Spleen (tissue), 11 donors: ENCODE data around the gene XYLT1. TPM values are rescaled to one million over a fixed set of nuclear protein-coding genes. Genes with fewer than 3 reads are reported as not detected.
A peak's percentile ranks its signal among the peaks of the same experiment; 100 is the strongest.

Experiments used
- DNase-seq: peaks from one replicate; pipeline ENCODE4 v3.0.0-alpha.2; 2020
- H3K27ac ChIP-seq, 8 donors: fragments of 200-600 bp; sonication (generic) in 7 of 8; 1 replicate in 4 of 8; 2 replicates in 4 of 8; pipeline versions ENCODE4 v1.5.0 to v1.8.0; 2016 to 2021; ENCODE audit warnings: inconsistent platforms in 4 of 8, mild to moderate bottlenecking in 4 of 8, moderate library complexity in 1 of 8
- H3K27me3 ChIP-seq, 7 donors: fragments of 200-600 bp; sonication (generic) in 6 of 7; replicated peaks in 1 of 7; 1 replicate in 4 of 7; 2 replicates in 3 of 7; pipeline versions ENCODE4 v1.5.0 to v1.8.0; 2016 to 2021; ENCODE audit warnings: inconsistent platforms in 3 of 7, mild to moderate bottlenecking in 1 of 7
- H3K36me3 ChIP-seq, 6 donors: fragments of 200-600 bp; sonication (generic) in 5 of 6; 1 replicate in 4 of 6; 2 replicates in 2 of 6; pipeline versions ENCODE4 v1.5.0 to v1.8.0; 2016 to 2021; ENCODE audit warnings: inconsistent platforms in 2 of 6
- H3K4me1 ChIP-seq, 6 donors: fragments of 200-600 bp; sonication (generic) in 5 of 6; 1 replicate in 3 of 6; 2 replicates in 3 of 6; pipeline versions ENCODE4 v1.5.0 to v1.8.0; 2016 to 2021; ENCODE audit warnings: inconsistent platforms in 3 of 6
- H3K4me3 ChIP-seq, 8 donors: fragments of 200-600 bp; sonication (generic) in 7 of 8; 1 replicate in 4 of 8; 2 replicates in 4 of 8; pipeline versions ENCODE4 v1.5.0 to v1.8.0; 2016 to 2021; ENCODE audit warnings: inconsistent platforms in 4 of 8, mild to moderate bottlenecking in 4 of 8, moderate library complexity in 2 of 8
- H3K9me3 ChIP-seq, 8 donors: fragments of 200-600 bp; sonication (generic) in 7 of 8; 1 replicate in 4 of 8; 2 replicates in 4 of 8; pipeline versions ENCODE4 v1.5.0 to v1.8.0; 2016 to 2021; ENCODE audit warnings: inconsistent platforms in 4 of 8
- CTCF ChIP-seq, 11 experiments: fragments of 200-600 bp in 7 of 11; fragments of 450-650 bp in 4 of 11; sonication (generic) in 4 of 11; IDR thresholded peaks in 8 of 11; conservative IDR thresholded peaks in 3 of 11; 1 replicate in 7 of 11; 2 replicates in 4 of 11; pipeline versions ENCODE4 v1.4.0 to v1.8.0; 2016 to 2021; ENCODE audit warnings: antibody characterized with exemption in 11 of 11, inconsistent platforms in 4 of 11, mild to moderate bottlenecking in 1 of 11
- POLR2A ChIP-seq, 3 donors: fragments of 450-650 bp; IDR thresholded peaks; one replicate each; pipeline ENCODE4 v1.5.1; 2017; ENCODE audit warnings: antibody characterized with exemption in 3 of 3, mild to moderate bottlenecking in 1 of 3
- POLR2AphosphoS5 ChIP-seq, 3 donors: sonication (generic); formaldehyde crosslinking; IDR thresholded peaks; one replicate each; pipeline ENCODE4 v1.5.1; 2017; ENCODE audit warnings: antibody characterized with exemption in 3 of 3
- WGBS, 5 donors: extraction: QIAGEN DNeasy Blood & Tissue Kit in 3 of 5; methylation state at CpG; one replicate each; pipeline versions ENCODE4 v1.1.5 to v1.1.7; 2013 to 2018; 5-methylcytosine and 5-hydroxymethylcytosine counted together
- intact Hi-C: fragments of 100-400 bp; cut with DNase I; formaldehyde crosslinking; loops from one replicate; pipeline ENCODE4 v1.15.0; 2023; ENCODE audit warnings: low total_unique reads
- polyA plus RNA-seq, 3 donors: library from polyadenylated mRNA; stranded (reverse); fragments of 200-250 nt; gene quantifications; one replicate each; pipeline ENCODE4 v1.2.1, GENCODE V29; 2013
- total RNA-seq, 7 donors: library from RNA; depleted of rRNA in 3 of 7; stranded (reverse); fragments of >200 nt in 3 of 7; fragmentation: NEBNext Ultra II Directional in 4 of 7; extraction: Animal tissue kit (Norgen Biotek cat#: 25700) in 4 of 7; gene quantifications; one replicate each; pipeline versions ENCODE4 v1.1.0 to v1.2.1, GENCODE V29; 2016 to 2021
- donor health status: healthy with polysubstance abuse.
- donor health status: DM: no; HTN: no; CAD: no; lungs with moderate emphysema.
- donor health status: DM: no; HTN: no; CAD: no.
- donor health status: Bipolar disorder and iron deficiency.
- donor health status: healthy.
- donor health status: DM: no; HTN: no; CAD: no.
- donor health status: DM: yes; HTN: yes; CAD: no.

XYLT1 gene
- total and polyA plus RNA-seq, 10 donors, result 2.1 to 40.7 (median 23.5) TPM

GRCh38 chr16:17194190-17194780, 276.5 kb downstream of the XYLT1 start:
- peaks cover 0 to 8% (median 0%) of the 10 kb centered on the region in 6 donors for H3K4me1 ChIP-seq
- TF ChIP-seq POLR2A (IDR thresholded peaks at IDR 0.05) (no peak), CTCF (IDR thresholded peaks at IDR 0.05 in 8 of 11, conservative IDR thresholded peaks at IDR 0.05 in 3 of 11) (peak; percentile 40 to 88 (median 72))
- no peaks in the 10 kb centered on the region for H3K9me3 ChIP-seq
- peaks cover 0 to 95% (median 27%) of the 10 kb centered on the region in 6 donors for H3K36me3 ChIP-seq
- H3K27me3 ChIP-seq, result no peaks in the 10 kb centered on the region
- DNase-seq, result peak; percentile 86
- no peak overlapping the region for H3K27ac ChIP-seq
- intact Hi-C loops, result no loop called here
- 55 to 68% (median 59%) methylated on average over 11 to 14 of the region's 14 CpGs for WGBS, 5 donors
- no peak overlapping the region for H3K4me3 ChIP-seq

- H3K27me3 ChIP-seq, result no peaks in the 10 kb centered on the region
- H3K4me3 ChIP-seq, result no peak overlapping the region
- intact Hi-C loops, result no loop called here
- H3K27ac ChIP-seq, result no peak overlapping the region
- WGBS, 5 donors, result 81 to 89% (median 84%) methylated on average over 6 of the region's 6 CpGs
- H3K36me3 ChIP-seq, result peaks cover 0 to 95% (median 24%) of the 10 kb centered on the region in 6 donors
- DNase-seq, result no peak
- H3K4me1 ChIP-seq, result peaks cover 0 to 8% (median 0%) of the 10 kb centered on the region in 6 donors
- no peaks in the 10 kb centered on the region for H3K9me3 ChIP-seq
- TF ChIP-seq POLR2AphosphoS5 (IDR thresholded peaks at IDR 0.05) (no peak), CTCF (IDR thresholded peaks at IDR 0.05 in 8 of 11, conservative IDR thresholded peaks at IDR 0.05 in 3 of 11) (no peak), POLR2A (IDR thresholded peaks at IDR 0.05) (no peak)
These were observed 277.1 kb downstream of the XYLT1 start for GRCh38 chr16:17193566-17194100.

- H3K4me1 ChIP-seq, result no peaks in the 10 kb centered on the region
- no peak for TF ChIP-seq POLR2A (IDR thresholded peaks at IDR 0.05)
- TF ChIP-seq CTCF (IDR thresholded peaks at IDR 0.05 in 8 of 11, conservative IDR thresholded peaks at IDR 0.05 in 3 of 11), result no peak
- no peak for TF ChIP-seq POLR2AphosphoS5 (IDR thresholded peaks at IDR 0.05)
- H3K9me3 ChIP-seq, result no peaks in the 10 kb centered on the region
- no peak overlapping the region for H3K27ac ChIP-seq
- H3K36me3 ChIP-seq, result peaks cover 0 to 56% (median 0%) of the 10 kb centered on the region in 6 donors
- no peaks in the 10 kb centered on the region for H3K27me3 ChIP-seq
- no peak overlapping the region for H3K4me3 ChIP-seq
- no peak for DNase-seq
- WGBS, 5 donors, result 84 to 93% (median 86%) methylated on average over 7 of the region's 7 CpGs
- intact Hi-C loops, result no loop called here
These were observed 286.7 kb downstream of the XYLT1 start for GRCh38 chr16:17184026-17184425.

- 77 to 85% (median 81%) methylated on average over 14 of the region's 14 CpGs for WGBS, 5 donors
- TF ChIP-seq POLR2A (IDR thresholded peaks at IDR 0.05) (no peak), CTCF (IDR thresholded peaks at IDR 0.05 in 8 of 11, conservative IDR thresholded peaks at IDR 0.05 in 3 of 11) (no peak), POLR2AphosphoS5 (IDR thresholded peaks at IDR 0.05) (no peak)
These were observed 292.5 kb downstream of the XYLT1 start for GRCh38 chr16:17177959-17178905.

More at GRCh38 chr16:17177959-17178905, 292.5 kb downstream of the XYLT1 start:
- intact Hi-C loops, result no loop called here
- no peak for DNase-seq
- peaks cover 0 to 45% (median 0%) of the 10 kb centered on the region in 6 donors for H3K36me3 ChIP-seq
- no peaks in the 10 kb centered on the region for H3K27me3 ChIP-seq
- peaks cover 0 to 9% (median 6%) of the 10 kb centered on the region in 6 donors for H3K4me1 ChIP-seq
- H3K4me3 ChIP-seq, result no peak overlapping the region
- no peak overlapping the region for H3K27ac ChIP-seq
- no peaks in the 10 kb centered on the region for H3K9me3 ChIP-seq
